IPS-18a (cell line): ENCODE measurements around the gene CNST.
A peak's percentile ranks its signal among the peaks of the same experiment; 100 is the strongest.
"Not testable (repeated sequence)": the region's sequence is repeated elsewhere in the genome, so short reads cannot be mapped to it uniquely, and the experiment has no call there.

Source experiments
- H3K27ac ChIP-seq: one replicate; pipeline ENCODE4 v1.5.1; 2013; ENCODE audit warnings: low read length
- H3K27me3 ChIP-seq: one replicate; pipeline ENCODE4 v1.6.1; 2013; ENCODE audit warnings: mild to moderate bottlenecking, low read length; ENCODE audit not compliant: control insufficient read depth, insufficient read depth
- H3K36me3 ChIP-seq: one replicate; pipeline ENCODE4 v1.6.1; 2013; ENCODE audit warnings: low read depth, low read length; ENCODE audit not compliant: control insufficient read depth
- H3K4me1 ChIP-seq: one replicate; pipeline ENCODE4 v1.6.1; 2013; ENCODE audit warnings: low read depth, low read length; ENCODE audit not compliant: control insufficient read depth
- H3K4me3 ChIP-seq: one replicate; pipeline ENCODE4 v1.5.1; 2013; ENCODE audit warnings: low read length
- H3K9ac ChIP-seq: one replicate; pipeline ENCODE4 v1.6.1; 2013; ENCODE audit warnings: mild to moderate bottlenecking, low read length, moderate library complexity
- H3K9me3 ChIP-seq: one replicate; pipeline ENCODE4 v1.6.1; 2013; ENCODE audit warnings: low read depth, low read length; ENCODE audit not compliant: control insufficient read depth

CNST gene

DNA sequence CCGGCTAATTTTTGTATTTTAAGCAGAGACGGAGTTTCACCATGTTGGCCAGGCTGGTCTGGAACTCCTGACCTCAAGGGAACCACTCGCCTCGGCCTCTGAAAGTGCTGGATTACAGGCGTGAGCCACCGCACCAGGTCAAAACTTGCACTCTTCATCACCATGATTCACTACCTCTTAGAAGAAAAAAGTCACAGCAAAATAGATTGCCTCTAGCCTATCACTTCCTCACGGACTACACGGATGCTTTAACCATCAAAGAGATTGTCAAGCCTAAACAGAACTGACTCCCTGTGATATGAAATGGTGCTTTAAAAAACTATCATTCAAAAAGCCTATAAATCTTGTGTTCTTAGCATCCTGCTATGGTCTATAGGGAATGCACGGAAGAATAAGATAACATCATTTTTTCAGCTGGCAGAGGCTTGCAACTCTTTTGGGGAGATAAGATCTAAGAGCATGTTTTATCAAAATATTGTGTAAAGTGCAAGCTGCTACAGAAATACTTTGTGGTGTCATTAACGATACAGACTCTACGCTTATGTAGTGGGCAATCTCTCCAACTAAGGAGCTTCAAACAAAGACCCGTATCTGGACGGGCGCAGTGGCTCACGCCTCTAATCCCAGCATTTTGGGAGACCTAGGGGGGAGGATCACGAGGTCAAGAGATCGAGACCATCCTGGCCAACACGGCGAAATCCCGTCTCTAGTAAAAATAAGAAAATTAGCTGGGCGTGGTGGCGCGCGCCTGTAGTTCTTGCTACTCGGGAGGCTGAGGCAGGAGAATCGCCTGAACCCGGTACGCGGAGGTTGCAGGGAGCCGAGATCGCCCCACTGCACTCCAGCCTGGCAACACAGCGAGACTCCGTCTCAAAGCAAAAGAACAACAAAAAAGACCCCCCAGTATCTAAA, 1.2 kb upstream of the CNST start:
- H3K27ac ChIP-seq: no peak overlapping the region
- H3K9ac ChIP-seq: peak overlapping the region; percentile 80
- H3K36me3 ChIP-seq: peaks cover 5% of the 10 kb centered on the region
- H3K9me3 ChIP-seq: no peaks in the 10 kb centered on the region
- H3K4me1 ChIP-seq: peaks cover 7% of the 10 kb centered on the region
- peak overlapping the region; percentile 96 for H3K4me3 ChIP-seq
- no peaks in the 10 kb centered on the region for H3K27me3 ChIP-seq

- peaks cover 7% of the 10 kb centered on the region for H3K4me1 ChIP-seq
- no peaks in the 10 kb centered on the region for H3K27me3 ChIP-seq
- H3K9ac ChIP-seq: peak overlapping the region; percentile 80
- H3K9me3 ChIP-seq: no peaks in the 10 kb centered on the region
- H3K4me3 ChIP-seq: peak overlapping the region; percentile 96
- H3K27ac ChIP-seq: peak overlapping the region; percentile 52
- H3K36me3 ChIP-seq: no peaks in the 10 kb centered on the region
Measured at GRCh38 chr1:246565751-246566127, 517 bp upstream of the CNST start.

DNA sequence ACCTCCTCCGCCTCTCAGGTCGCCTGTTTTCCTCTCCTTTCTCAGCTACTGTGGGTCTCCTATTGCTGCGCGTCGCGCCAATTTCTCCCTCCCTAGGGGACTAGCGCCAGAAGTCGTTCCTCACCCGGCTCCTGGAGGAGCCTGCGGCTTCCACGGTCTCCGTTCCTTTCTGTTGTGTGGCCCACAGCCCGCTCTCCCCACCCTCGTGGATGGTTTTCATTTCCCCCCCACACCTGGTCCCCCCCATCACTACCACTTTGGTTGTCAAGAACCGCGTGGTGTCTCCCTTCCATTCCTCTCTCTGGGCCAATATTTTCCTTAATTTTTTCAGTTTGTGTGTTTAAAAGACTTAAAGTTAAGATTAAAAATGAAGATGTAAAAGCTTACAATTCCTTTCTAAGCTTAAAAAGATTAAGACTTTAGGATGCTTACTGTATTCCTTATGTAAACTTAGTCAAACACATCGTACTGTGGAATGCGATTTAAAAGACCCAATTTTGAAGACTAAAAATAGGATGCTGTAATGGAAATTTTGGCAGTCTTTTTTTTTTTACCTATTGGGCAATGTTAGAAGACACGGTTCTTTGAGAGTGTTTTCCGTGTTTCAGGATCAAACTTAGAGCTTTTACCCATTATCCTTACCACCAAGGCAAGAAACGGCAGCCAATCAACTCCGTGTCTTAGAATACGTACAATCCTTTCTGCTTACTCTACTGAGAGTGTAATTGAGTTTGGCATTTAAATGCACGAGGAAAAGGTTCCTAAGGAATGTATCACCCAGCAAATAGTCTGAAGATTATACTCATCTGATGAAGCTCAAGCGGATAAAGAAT, 773 bp downstream of the CNST start:
- H3K4me3 ChIP-seq: peak overlapping the region; percentile 96
- H3K36me3 ChIP-seq: no peaks in the 10 kb centered on the region
- peaks cover 7% of the 10 kb centered on the region for H3K4me1 ChIP-seq
- no peaks in the 10 kb centered on the region for H3K27me3 ChIP-seq
- H3K9me3 ChIP-seq: no peaks in the 10 kb centered on the region
- peak overlapping the region; percentile 77 for H3K9ac ChIP-seq
- peak overlapping the region; percentile 11 for H3K27ac ChIP-seq

DNA sequence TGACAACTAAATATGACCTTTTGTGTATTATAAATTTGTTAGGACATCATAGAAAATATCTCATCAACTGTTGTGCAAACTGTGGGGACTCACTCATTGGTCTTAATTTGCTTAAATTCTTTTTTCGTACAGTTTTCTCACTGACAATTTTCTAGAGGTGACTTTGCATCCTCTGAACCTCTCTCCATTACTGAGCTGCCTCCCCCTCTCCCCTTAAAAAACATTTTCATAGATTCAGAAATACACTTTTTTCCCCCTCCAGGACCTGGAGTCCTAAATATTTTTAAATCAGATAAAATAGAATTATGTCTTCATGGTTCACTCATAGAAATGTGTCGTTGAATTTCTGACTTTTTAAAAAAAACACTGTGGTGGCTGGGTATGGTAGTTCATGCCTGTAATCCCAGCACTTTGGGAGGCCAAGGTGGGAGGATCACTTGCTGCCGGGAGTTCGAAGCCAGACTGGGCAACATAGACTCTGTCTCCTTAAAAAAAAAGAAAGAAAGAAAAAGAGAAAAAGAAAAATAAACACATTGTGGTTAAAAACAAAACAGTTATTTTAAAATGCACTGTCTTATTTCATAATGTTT, 1.5 kb downstream of the CNST start:
- no peaks in the 10 kb centered on the region for H3K36me3 ChIP-seq
- no peak overlapping the region for H3K27ac ChIP-seq
- peak overlapping the region; percentile 77 for H3K9ac ChIP-seq
- peak overlapping the region; percentile 96 for H3K4me3 ChIP-seq
- H3K27me3 ChIP-seq: no peaks in the 10 kb centered on the region
- H3K4me1 ChIP-seq: peaks cover 7% of the 10 kb centered on the region
- no peaks in the 10 kb centered on the region for H3K9me3 ChIP-seq

DNA sequence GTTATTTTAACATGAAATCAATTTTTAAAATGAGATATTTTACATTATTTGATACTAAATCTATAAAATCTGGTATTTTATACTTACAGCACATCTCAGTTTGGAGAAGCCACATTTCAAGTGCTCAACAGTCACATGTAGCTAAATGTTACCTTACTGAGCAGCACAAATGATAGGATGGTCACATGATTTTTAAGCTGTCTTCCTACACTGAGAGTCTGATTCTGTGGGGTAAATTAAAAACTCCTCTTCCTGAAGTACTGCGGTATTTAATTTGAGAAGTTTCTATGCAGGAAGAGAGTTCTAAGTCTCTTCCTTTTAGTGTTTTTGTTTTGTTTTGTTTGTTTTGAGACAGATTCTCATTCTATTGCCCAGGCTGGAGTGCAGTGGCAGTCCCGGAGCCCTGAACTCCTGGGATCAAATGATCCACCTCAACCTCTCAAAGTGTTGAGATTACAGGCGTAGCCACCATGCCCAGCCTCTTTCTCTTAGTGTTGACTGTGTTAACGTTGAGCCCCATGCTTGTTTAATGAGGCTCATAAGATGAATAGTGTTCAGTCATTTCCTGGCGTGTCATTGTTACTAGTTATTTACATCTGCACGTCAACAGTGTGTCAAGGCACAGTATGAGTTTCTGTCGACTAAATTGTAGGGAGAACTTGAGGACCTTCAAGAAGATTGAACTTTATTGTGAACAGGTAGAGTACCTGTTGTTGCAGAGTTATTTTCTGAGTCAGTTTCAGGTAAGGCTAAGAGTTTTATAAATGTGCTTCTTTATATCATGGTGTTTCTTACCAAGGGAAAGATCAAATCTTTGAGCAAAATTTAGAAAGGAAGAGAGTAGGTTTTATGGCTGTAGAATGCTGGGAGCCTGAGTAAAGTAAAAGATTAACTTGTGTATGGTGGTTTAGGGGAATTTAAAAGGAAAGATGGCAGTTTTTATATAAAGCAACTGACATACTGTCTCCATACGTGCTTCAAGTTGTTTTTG, 3.3 kb downstream of the CNST start:
- Histone ChIP-seq H3K27me3 (no peaks in the 10 kb centered on the region), H3K36me3 (no peaks in the 10 kb centered on the region), H3K4me3 (no peak overlapping the region), H3K9ac (no peak overlapping the region), H3K27ac (no peak overlapping the region), H3K9me3 (no peaks in the 10 kb centered on the region), H3K4me1 (peaks cover 7% of the 10 kb centered on the region)

GRCh38 chr1:246571309-246571708, 5.1 kb downstream of the CNST start:
- not testable (repeated sequence) for H3K4me1 ChIP-seq, H3K27ac ChIP-seq, H3K36me3 ChIP-seq, H3K27me3 ChIP-seq, H3K4me3 ChIP-seq, H3K9me3 ChIP-seq, H3K9ac ChIP-seq

DNA sequence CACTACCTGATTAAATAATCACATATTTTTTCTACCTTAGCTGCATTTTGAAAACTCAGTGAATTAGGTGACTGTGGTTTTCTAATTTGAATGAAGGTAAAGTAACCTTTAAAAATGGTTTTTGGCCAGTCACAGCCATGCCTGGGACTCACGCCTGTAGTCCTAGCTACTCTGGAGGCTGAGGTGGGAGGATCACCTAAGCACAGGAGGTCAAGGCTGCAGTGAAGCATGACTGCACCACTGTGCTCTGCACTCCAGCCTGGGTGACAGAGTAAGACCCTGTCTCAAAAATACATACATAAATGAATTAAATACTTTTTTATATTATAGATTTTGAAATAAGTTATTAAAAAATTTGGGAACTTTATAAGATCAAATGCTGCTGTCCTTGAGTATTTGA, 5.7 kb downstream of the CNST start:
- Histone ChIP-seq H3K27ac (no peak overlapping the region), H3K4me1 (peaks cover 3% of the 10 kb centered on the region), H3K9me3 (no peaks in the 10 kb centered on the region), H3K9ac (no peak overlapping the region), H3K4me3 (no peak overlapping the region), H3K27me3 (no peaks in the 10 kb centered on the region), H3K36me3 (no peaks in the 10 kb centered on the region)

- no peak overlapping the region for H3K27ac ChIP-seq
- no peaks in the 10 kb centered on the region for H3K9me3 ChIP-seq
- no peaks in the 10 kb centered on the region for H3K4me1 ChIP-seq
- H3K27me3 ChIP-seq: no peaks in the 10 kb centered on the region
- no peak overlapping the region for H3K9ac ChIP-seq
- H3K4me3 ChIP-seq: no peak overlapping the region
- no peaks in the 10 kb centered on the region for H3K36me3 ChIP-seq
Measured at GRCh38 chr1:246572785-246573184, 6.5 kb downstream of the CNST start.

DNA sequence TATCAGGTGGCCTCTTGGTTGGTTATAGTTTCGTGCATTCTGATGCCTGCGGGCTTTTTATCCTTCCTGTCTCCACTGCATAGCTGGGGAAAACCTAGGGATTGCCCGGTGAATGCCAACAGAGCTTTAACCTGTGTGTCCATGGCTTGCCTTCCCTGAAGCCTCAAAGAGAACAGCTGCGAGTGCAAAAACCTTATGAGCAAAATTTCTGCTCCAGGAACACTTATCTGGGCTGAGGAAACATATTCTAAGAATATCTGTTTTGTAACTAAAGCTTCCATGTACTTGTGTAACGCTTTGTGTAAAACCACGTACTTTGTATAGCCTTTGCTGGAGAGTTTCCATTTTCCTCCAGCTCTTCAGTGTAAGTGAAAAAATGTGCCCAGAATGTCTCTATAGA, 7.2 kb downstream of the CNST start:
- Histone ChIP-seq H3K4me3 (no peak overlapping the region), H3K36me3 (no peaks in the 10 kb centered on the region), H3K27ac (no peak overlapping the region), H3K4me1 (no peaks in the 10 kb centered on the region), H3K9ac (no peak overlapping the region), H3K27me3 (no peaks in the 10 kb centered on the region), H3K9me3 (no peaks in the 10 kb centered on the region)

- H3K27ac ChIP-seq: no peak overlapping the region
- no peaks in the 10 kb centered on the region for H3K9me3 ChIP-seq
- no peak overlapping the region for H3K4me3 ChIP-seq
- no peaks in the 10 kb centered on the region for H3K4me1 ChIP-seq
- H3K27me3 ChIP-seq: no peaks in the 10 kb centered on the region
- no peak overlapping the region for H3K9ac ChIP-seq
- no peaks in the 10 kb centered on the region for H3K36me3 ChIP-seq
Measured at GRCh38 chr1:246576709-246577032, 10.4 kb downstream of the CNST start.
